HG03565 (cell line): Measurements from ENCODE around the gene HBD.

ENCODE experiments used
- ATAC-seq: cut with Tn5 transposase; IDR thresholded peaks from one replicate; pipeline ENCODE4 v1.9.1; 2021; ENCODE audit warnings: mild to moderate bottlenecking, moderate library complexity; ENCODE audit not compliant: unreplicated experiment

The HBD gene

GRCh38 chr11:5196731-5197130, 37.6 kb downstream of the HBD start:
- ATAC-seq = no peak

- no peak for ATAC-seq
Measured at GRCh38 chr11:5196067-5196466, 38.2 kb downstream of the HBD start.

- ATAC-seq = no peak
Measured at GRCh38 chr11:5192738-5193137, 41.5 kb downstream of the HBD start.

GRCh38 chr11:5188201-5188600, 46.1 kb downstream of the HBD start:
- ATAC-seq = no peak
